AG09319 (cell line): ENCODE results near the gene FNDC4.

Experiments used
- DNase-seq: peaks from one replicate; pipeline ENCODE4 v3.0.0-alpha.2; 2010; ENCODE audit warnings: low read depth; ENCODE audit errors: extremely low read depth
- TF ChIP-seq, protein P1 (sequence below): IDR thresholded peaks from 2 replicates; pipeline ENCODE4 v1.5.1; 2011; ENCODE audit warnings: low read depth, mild to moderate bottlenecking, inconsistent platforms, low read length, moderate library complexity

The FNDC4 gene

GRCh38 chr2:27441958-27442919 is 52.8 kb downstream of the FNDC4 start, which contains the start of gene KRTCAP3:
KRTCAP3 (plus strand) TSS chr2:27442381; CDS start chr2:27442413, 32 bp downstream.
- DNase-seq = no peak
- TF ChIP-seq, protein P1, sequence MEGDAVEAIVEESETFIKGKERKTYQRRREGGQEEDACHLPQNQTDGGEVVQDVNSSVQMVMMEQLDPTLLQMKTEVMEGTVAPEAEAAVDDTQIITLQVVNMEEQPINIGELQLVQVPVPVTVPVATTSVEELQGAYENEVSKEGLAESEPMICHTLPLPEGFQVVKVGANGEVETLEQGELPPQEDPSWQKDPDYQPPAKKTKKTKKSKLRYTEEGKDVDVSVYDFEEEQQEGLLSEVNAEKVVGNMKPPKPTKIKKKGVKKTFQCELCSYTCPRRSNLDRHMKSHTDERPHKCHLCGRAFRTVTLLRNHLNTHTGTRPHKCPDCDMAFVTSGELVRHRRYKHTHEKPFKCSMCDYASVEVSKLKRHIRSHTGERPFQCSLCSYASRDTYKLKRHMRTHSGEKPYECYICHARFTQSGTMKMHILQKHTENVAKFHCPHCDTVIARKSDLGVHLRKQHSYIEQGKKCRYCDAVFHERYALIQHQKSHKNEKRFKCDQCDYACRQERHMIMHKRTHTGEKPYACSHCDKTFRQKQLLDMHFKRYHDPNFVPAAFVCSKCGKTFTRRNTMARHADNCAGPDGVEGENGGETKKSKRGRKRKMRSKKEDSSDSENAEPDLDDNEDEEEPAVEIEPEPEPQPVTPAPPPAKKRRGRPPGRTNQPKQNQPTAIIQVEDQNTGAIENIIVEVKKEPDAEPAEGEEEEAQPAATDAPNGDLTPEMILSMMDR = no peak
